Activated B cell treated with CpG ODN at 0.5 μM for 24 hours (primary cell): ENCODE data around the gene REEP6. TPM values are rescaled to one million over a fixed set of nuclear protein-coding genes. Genes with fewer than 3 reads are reported as not detected.

Source experiments
- ATAC-seq: fragments of 200-7000 bp; cut with Tn5 transposase; one replicate; pipeline ENCODE4 v1.10.0; 2021; ENCODE audit warnings: low read depth, mild to moderate bottlenecking, moderate library complexity
- CTCF ChIA-PET: fragments of 350-600 bp; sonication (Branson Sonifier 250); formaldehyde crosslinking; loops from one replicate; lab custom pipeline; 2021; ENCODE audit warnings: antibody characterized with exemption; lab: Charles Lee
- POLR2A ChIA-PET: fragments of 350-600 bp; sonication (Branson Sonifier 250); formaldehyde crosslinking; loops from one replicate; lab custom pipeline; 2021; ENCODE audit warnings: antibody characterized with exemption; lab: Charles Lee
- DNase-seq: peaks from one replicate; pipeline ENCODE4 v3.0.0; 2022
- H3K27ac Mint-ChIP-seq: one replicate; pipeline ENCODE4 v1.8.0; 2020; ENCODE audit warnings: mixed read lengths
- H3K27me3 Mint-ChIP-seq: one replicate; pipeline ENCODE4 v1.8.0; 2021; ENCODE audit warnings: mixed read lengths
- H3K36me3 Mint-ChIP-seq: one replicate; pipeline ENCODE4 v1.8.0; 2021; ENCODE audit warnings: low read depth, mixed read lengths
- H3K4me1 Mint-ChIP-seq: one replicate; pipeline ENCODE4 v1.8.0; 2021; ENCODE audit warnings: mixed read lengths
- H3K4me3 Mint-ChIP-seq: one replicate; pipeline ENCODE4 v1.8.0; 2020; ENCODE audit warnings: mild to moderate bottlenecking, mixed read lengths
- H3K9me3 Mint-ChIP-seq: one replicate; pipeline ENCODE4 v1.8.0; 2020; ENCODE audit warnings: mixed read lengths
- CTCF ChIP-seq: fragments of 200-600 bp; IDR thresholded peaks from one replicate; pipeline ENCODE4 v1.8.0; 2022; ENCODE audit warnings: antibody characterized with exemption, mild to moderate bottlenecking
- intact Hi-C: fragments of 100-400 bp; cut with micrococcal nuclease; formaldehyde crosslinking; loops from one replicate; pipeline ENCODE4 v1.15.1; 2024
- total RNA-seq: library from RNA; stranded (reverse); gene quantifications from 2 replicates; pipeline ENCODE4 v1.2.3, GENCODE V29; 2022

The REEP6 gene
- total RNA-seq, 1 donor from 2014 or later = 1.1 TPM

- H3K9me3 Mint-ChIP-seq = no peaks in the 10 kb centered on the region
- intact Hi-C loops = no loop called here
- peaks cover 30% of the 10 kb centered on the region for H3K4me1 Mint-ChIP-seq
- H3K27ac Mint-ChIP-seq = no peak overlapping the region
- DNase-seq (no peak), ATAC-seq (no peak)
- POLR2A ChIA-PET = interaction anchor here (0.8 to 1.5 kb wide), 3 partner anchors 11 to 37 kb away, joined by 4 to 5 read pairs (median 5); partner anchors contain the start of gene REEP6
- H3K4me3 Mint-ChIP-seq = no peak overlapping the region
- CTCF ChIA-PET = interaction anchor here (1.0 to 1.7 kb wide), 2 partner anchors 8 to 10 kb away, joined by 3 to 5 read pairs; no protein-coding TSS in a partner anchor
- H3K27me3 Mint-ChIP-seq = peaks cover 45% of the 10 kb centered on the region
- H3K36me3 Mint-ChIP-seq = no peaks in the 10 kb centered on the region
- TF ChIP-seq CTCF = no peak
Measured at GRCh38 chr19:1453525-1454364, 37.2 kb upstream of the REEP6 start.

- Mint-ChIP-seq H3K4me1 (peaks cover 26% of the 10 kb centered on the region), H3K4me3 (no peak overlapping the region), H3K27me3 (peaks cover 39% of the 10 kb centered on the region), H3K27ac (no peak overlapping the region), H3K36me3 (peaks cover 2% of the 10 kb centered on the region), H3K9me3 (no peaks in the 10 kb centered on the region)
- ATAC-seq = peak; percentile 29
- intact Hi-C loops = loop anchor here (1.0 kb wide), 1 partner anchor 10 kb away; no protein-coding TSS in a partner anchor
- DNase-seq = no peak
- ChIA-PET CTCF (no interaction called here), POLR2A (interaction anchor here (0.6 to 1.2 kb wide), 5 partner anchors 10 to 36 kb away, joined by 3 to 6 read pairs (median 5); partner anchors contain the start of gene REEP6)
- no peak for TF ChIP-seq CTCF
Measured at GRCh38 chr19:1455002-1455335, 36.0 kb upstream of the REEP6 start.

DNA sequence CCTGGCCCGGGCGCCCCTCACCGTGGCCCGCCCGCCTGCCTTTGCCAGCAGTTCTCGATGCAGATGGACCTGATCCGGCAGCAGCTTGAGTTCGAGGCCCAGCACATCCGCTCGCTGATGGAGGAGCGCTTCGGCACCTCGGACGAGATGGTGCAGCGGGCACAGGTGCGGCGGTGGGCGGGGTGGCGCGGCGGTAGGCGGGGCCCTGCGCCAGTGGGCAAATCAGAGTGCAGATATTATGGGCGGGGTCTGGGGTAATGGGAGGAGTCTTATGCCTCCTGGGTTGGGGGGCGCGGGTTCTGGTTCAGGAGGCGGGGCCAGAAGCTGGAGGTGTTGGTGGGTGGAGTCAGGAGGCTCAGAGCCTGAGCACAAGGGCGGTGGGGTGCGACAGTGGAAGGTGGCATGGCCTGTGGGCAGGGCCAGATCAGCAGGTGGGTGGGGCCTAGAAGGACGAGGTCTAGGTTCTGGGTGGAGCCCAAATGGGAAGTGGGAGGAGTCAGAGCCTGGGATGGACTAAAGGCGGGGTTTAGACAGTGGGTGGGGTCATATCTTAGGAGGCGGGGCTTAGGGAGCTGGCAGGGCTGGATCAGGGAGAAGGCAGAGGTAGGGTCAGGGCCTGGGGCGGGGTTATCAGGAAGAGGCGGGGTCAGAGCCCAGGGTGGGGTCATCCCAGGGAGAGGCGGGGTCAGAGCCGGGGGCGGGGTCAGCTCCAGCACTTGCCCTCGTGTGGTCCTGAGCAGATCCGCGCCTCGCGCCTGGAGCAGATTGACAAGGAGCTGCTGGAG is 35.5 kb upstream of the REEP6 start:
- DNase-seq (no peak), ATAC-seq (peak; percentile 73)
- H3K4me1 Mint-ChIP-seq = peaks cover 23% of the 10 kb centered on the region
- peak overlapping the region; percentile 46 for H3K4me3 Mint-ChIP-seq
- intact Hi-C loops = loop anchor here (1.0 kb wide), 1 partner anchor 10 kb away; no protein-coding TSS in a partner anchor
- peaks cover 35% of the 10 kb centered on the region for H3K27me3 Mint-ChIP-seq
- POLR2A ChIA-PET = interaction anchor here (0.5 to 1.2 kb wide), 4 partner anchors 11 to 477 kb away, joined by 3 to 6 read pairs (median 4); no protein-coding TSS in a partner anchor
- TF ChIP-seq CTCF = no peak
- H3K36me3 Mint-ChIP-seq = peaks cover 2% of the 10 kb centered on the region
- H3K9me3 Mint-ChIP-seq = no peaks in the 10 kb centered on the region
- CTCF ChIA-PET = no interaction called here
- no peak overlapping the region for H3K27ac Mint-ChIP-seq

DNA sequence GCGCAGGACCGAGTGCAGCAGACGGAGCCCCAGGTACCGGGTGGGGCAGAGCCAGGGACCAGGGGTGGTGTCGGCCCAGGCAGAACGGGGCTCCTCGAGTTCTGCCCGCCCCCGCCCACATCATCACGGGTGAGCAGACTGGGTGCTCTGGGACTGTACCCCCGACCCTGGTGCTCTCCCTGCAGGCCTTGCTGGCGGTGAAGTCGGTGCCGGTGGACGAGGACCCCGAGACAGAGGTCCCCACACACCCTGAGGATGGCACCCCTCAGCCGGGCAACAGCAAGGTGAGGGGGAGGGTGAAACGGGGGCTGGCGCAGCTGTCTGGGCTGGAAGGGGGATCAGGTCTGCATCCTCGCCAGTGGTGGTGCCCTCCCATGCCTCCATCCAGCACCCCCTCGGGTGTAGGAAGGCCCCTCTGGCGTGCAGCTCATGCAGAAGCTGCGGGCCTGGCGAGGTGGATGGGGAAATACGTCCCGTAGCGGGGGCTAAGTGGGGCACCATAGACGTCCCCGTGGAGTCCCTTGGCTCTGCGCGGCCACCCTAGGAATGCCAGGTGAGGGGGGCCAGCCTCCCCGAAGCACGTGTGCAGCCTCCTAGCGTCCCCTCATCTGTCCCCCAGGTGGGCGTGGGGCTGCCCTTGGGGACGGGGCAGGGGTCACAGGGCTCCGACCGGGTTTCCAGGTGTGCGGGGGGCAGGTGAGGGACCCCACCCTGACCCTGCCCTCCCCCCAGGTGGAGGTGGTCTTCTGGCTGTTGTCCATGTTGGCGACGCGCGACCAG is 34.7 kb upstream of the REEP6 start:
- H3K9me3 Mint-ChIP-seq = no peaks in the 10 kb centered on the region
- ATAC-seq (no peak), DNase-seq (no peak)
- H3K4me3 Mint-ChIP-seq = no peak overlapping the region
- H3K4me1 Mint-ChIP-seq = peaks cover 17% of the 10 kb centered on the region
- ChIA-PET CTCF (no interaction called here), POLR2A (interaction anchor here (1.2 kb wide), 1 partner anchor 15 kb away, joined by 3 read pairs; no protein-coding TSS in a partner anchor)
- no peak for TF ChIP-seq CTCF
- peaks cover 2% of the 10 kb centered on the region for H3K36me3 Mint-ChIP-seq
- intact Hi-C loops = no loop called here
- peaks cover 28% of the 10 kb centered on the region for H3K27me3 Mint-ChIP-seq
- no peak overlapping the region for H3K27ac Mint-ChIP-seq
